Testis (tissue), 3 donors: ENCODE data around the gene TMEM51. TPM values are rescaled to one million over a fixed set of nuclear protein-coding genes. Genes with fewer than 3 reads are reported as not detected.

Experiments used
- DNase-seq: peaks from one replicate; pipeline ENCODE4 v3.0.0-alpha.2; 2019
- H3K27ac ChIP-seq, 2 donors: fragments of 200-600 bp; sonication (generic); one replicate each; pipeline ENCODE4 v1.5.1; 2019
- H3K27me3 ChIP-seq: fragments of 200-600 bp; sonication (generic); one replicate; pipeline ENCODE4 v1.5.1; 2019
- H3K36me3 ChIP-seq: fragments of 200-600 bp; sonication (generic); one replicate; pipeline ENCODE4 v1.5.1; 2017; ENCODE audit warnings: low read depth; ENCODE audit errors: missing control alignments
- H3K4me1 ChIP-seq: fragments of 200-600 bp; sonication (generic); one replicate; pipeline ENCODE4 v1.5.1; 2019
- H3K4me3 ChIP-seq, 2 donors: fragments of 200-600 bp; sonication (generic); one replicate each; pipeline ENCODE4 v1.5.1; 2017 to 2019
- H3K9me3 ChIP-seq: fragments of 200-600 bp; sonication (generic); one replicate; pipeline ENCODE4 v1.5.1; 2017
- POLR2A ChIP-seq: fragments of 450-650 bp; IDR thresholded peaks from one replicate; pipeline ENCODE4 v1.6.1; 2017; ENCODE audit warnings: antibody characterized with exemption, mild to moderate bottlenecking, moderate library complexity
- WGBS, 2 donors: methylation state at CpG; one replicate each; pipeline ENCODE4 v1.1.5; 2018; 5-methylcytosine and 5-hydroxymethylcytosine counted together
- intact Hi-C: fragments of 100-400 bp; cut with DNase I; formaldehyde crosslinking; loops from one replicate; pipeline ENCODE4 v1.15.1; 2023; ENCODE audit warnings: low total_unique reads
- polyA plus RNA-seq: library from polyadenylated mRNA; stranded (reverse); fragments of 350-450 nt; fragmentation: Illumina TruSeq; extraction: RNeasy Lipid Tissue Mini Kit (QIAGEN cat#74804); gene quantifications from one replicate; pipeline ENCODE4 v1.2.3, GENCODE V29; 2014; ENCODE audit warnings: low read depth, low replicate concordance; ENCODE audit not compliant: insufficient read depth
- total RNA-seq, 2 donors: library from RNA; depleted of rRNA; stranded (reverse); fragments of >200 nt; gene quantifications; one replicate each; pipeline ENCODE4 v1.2.3, GENCODE V29; 2016
- TF ChIP-seq, protein P1 (sequence below), 3 experiments: fragments of 450-650 bp in 2 of 3; fragments of 200-600 bp in 1 of 3; sonication (generic) in 1 of 3; IDR thresholded peaks; one replicate each; pipeline ENCODE4 v1.5.1; 2016 to 2019; ENCODE audit warnings: antibody characterized with exemption in 3 of 3, mild to moderate bottlenecking in 2 of 3, moderate library complexity in 1 of 3

Gene TMEM51
- total and polyA plus RNA-seq, 3 donors from 2014 or later, result 5.3 to 7.9 (median 5.3) TPM

- 89 to 93% methylated on average over 3 of the region's 3 CpGs for WGBS, 2 donors
- no peak for DNase-seq
- intact Hi-C loops, result no loop called here
These were observed 103.0 kb downstream of the TMEM51 start for GRCh38 chr1:15256584-15256983.

GRCh38 chr1:15257309-15257708, 103.8 kb downstream of the TMEM51 start:
- H3K4me3 ChIP-seq, result no peak overlapping the region
- H3K27me3 ChIP-seq, result no peaks in the 10 kb centered on the region
- intact Hi-C loops, result no loop called here
- no peak overlapping the region for H3K27ac ChIP-seq
- no peak for TF ChIP-seq POLR2A
- TF ChIP-seq, protein P1, sequence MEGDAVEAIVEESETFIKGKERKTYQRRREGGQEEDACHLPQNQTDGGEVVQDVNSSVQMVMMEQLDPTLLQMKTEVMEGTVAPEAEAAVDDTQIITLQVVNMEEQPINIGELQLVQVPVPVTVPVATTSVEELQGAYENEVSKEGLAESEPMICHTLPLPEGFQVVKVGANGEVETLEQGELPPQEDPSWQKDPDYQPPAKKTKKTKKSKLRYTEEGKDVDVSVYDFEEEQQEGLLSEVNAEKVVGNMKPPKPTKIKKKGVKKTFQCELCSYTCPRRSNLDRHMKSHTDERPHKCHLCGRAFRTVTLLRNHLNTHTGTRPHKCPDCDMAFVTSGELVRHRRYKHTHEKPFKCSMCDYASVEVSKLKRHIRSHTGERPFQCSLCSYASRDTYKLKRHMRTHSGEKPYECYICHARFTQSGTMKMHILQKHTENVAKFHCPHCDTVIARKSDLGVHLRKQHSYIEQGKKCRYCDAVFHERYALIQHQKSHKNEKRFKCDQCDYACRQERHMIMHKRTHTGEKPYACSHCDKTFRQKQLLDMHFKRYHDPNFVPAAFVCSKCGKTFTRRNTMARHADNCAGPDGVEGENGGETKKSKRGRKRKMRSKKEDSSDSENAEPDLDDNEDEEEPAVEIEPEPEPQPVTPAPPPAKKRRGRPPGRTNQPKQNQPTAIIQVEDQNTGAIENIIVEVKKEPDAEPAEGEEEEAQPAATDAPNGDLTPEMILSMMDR (IDR thresholded peaks at IDR 0.05), result no peak
- DNase-seq, result no peak
- H3K36me3 ChIP-seq, result no peaks in the 10 kb centered on the region
- peaks cover 15% of the 10 kb centered on the region for H3K4me1 ChIP-seq
- 81 to 85% methylated on average over 14 of the region's 14 CpGs for WGBS, 2 donors
- H3K9me3 ChIP-seq, result no peaks in the 10 kb centered on the region

More at GRCh38 chr1:15256584-15256983, 103.0 kb downstream of the TMEM51 start:
- no peak overlapping the region for H3K4me3 ChIP-seq
- no peaks in the 10 kb centered on the region for H3K27me3 ChIP-seq
- no peak for TF ChIP-seq POLR2A
- TF ChIP-seq, protein P1 (IDR thresholded peaks at IDR 0.05), result no peak
- H3K4me1 ChIP-seq, result peaks cover 15% of the 10 kb centered on the region
- H3K27ac ChIP-seq, result no peak overlapping the region
- no peaks in the 10 kb centered on the region for H3K9me3 ChIP-seq
- no peaks in the 10 kb centered on the region for H3K36me3 ChIP-seq

- Histone ChIP-seq H3K27ac (no peak overlapping the region), H3K4me1 (peaks cover 15% of the 10 kb centered on the region), H3K27me3 (no peaks in the 10 kb centered on the region), H3K36me3 (no peaks in the 10 kb centered on the region), H3K4me3 (no peak overlapping the region), H3K9me3 (no peaks in the 10 kb centered on the region)
- TF ChIP-seq POLR2A, result no peak
- TF ChIP-seq, protein P1 (IDR thresholded peaks at IDR 0.05), result no peak
- intact Hi-C loops, result no loop called here
- DNase-seq, result no peak
- WGBS, 2 donors, result 85 to 86% methylated on average over 13 of the region's 13 CpGs
These were observed 105.5 kb downstream of the TMEM51 start for GRCh38 chr1:15258833-15259621.

DNA sequence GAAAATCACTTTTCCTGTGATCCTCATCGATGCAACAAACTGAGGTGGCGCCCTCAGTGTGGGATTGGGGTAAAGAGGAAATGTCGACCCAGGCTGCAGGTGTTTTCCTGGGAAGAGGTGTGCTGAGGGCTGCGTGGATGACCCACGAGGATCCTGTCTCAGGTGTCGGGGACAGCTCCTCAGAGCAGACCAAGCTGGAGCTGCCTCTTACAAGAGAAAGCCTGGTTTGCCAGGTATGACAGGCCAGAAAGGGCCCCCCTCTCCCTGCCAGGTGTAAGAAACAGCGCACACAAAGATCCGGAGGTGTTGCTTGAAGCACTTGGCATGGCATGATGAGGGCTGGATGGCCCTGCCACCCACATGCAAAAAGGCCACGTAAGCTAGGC, 106.1 kb downstream of the TMEM51 start:
- peaks cover 15% of the 10 kb centered on the region for H3K4me1 ChIP-seq
- H3K4me3 ChIP-seq, result no peak overlapping the region
- TF ChIP-seq, protein P1 (IDR thresholded peaks at IDR 0.05), result no peak
- no peak for TF ChIP-seq POLR2A
- H3K27ac ChIP-seq, result no peak overlapping the region
- H3K9me3 ChIP-seq, result no peaks in the 10 kb centered on the region
- no peaks in the 10 kb centered on the region for H3K27me3 ChIP-seq
- intact Hi-C loops, result no loop called here
- DNase-seq, result no peak
- WGBS, 2 donors, result 86 to 94% methylated on average over 9 of the region's 9 CpGs
- no peaks in the 10 kb centered on the region for H3K36me3 ChIP-seq
